Thoracic aorta (tissue), 2 donors: Measurements from ENCODE around the gene RTN4RL2. TPM values are rescaled to one million over a fixed set of nuclear protein-coding genes. Genes with fewer than 3 reads are reported as not detected.

Source experiments
- ATAC-seq: fragments of 150-250 bp; one replicate; pipeline ENCODE4 v1.8.0; 2017; ENCODE audit warnings: low read depth; ENCODE audit not compliant: insufficient number of reproducible peaks, low FRiP score
- DNase-seq: peaks from one replicate; pipeline ENCODE4 v3.0.0-alpha.2; 2020; ENCODE audit warnings: low spot score
- H3K27ac ChIP-seq, 2 donors: fragments of 200-600 bp; sonication (generic); 1 replicate in 1 of 2; 2 replicates in 1 of 2; pipeline ENCODE4 v1.5.1; 2016; ENCODE audit warnings: mild to moderate bottlenecking in 2 of 2, moderate library complexity in 2 of 2
- H3K27me3 ChIP-seq: fragments of 200-600 bp; sonication (generic); replicated peaks from 2 replicates; pipeline ENCODE4 v1.6.0; 2016; ENCODE audit warnings: mild to moderate bottlenecking; ENCODE audit not compliant: insufficient read depth
- H3K36me3 ChIP-seq: fragments of 200-600 bp; sonication (generic); one replicate; pipeline ENCODE4 v1.5.1; 2016
- H3K4me1 ChIP-seq, 2 donors: fragments of 200-600 bp; sonication (generic); 1 replicate in 1 of 2; 2 replicates in 1 of 2; pipeline versions ENCODE4 v1.5.1 to v1.6.0; 2016; ENCODE audit warnings: low read depth in 2 of 2, mild to moderate bottlenecking in 1 of 2; ENCODE audit not compliant: control insufficient read depth in 1 of 2
- H3K4me3 ChIP-seq: fragments of 200-600 bp; sonication (generic); 2 replicates; pipeline ENCODE4 v1.5.1; 2016; ENCODE audit warnings: mild to moderate bottlenecking
- H3K9me3 ChIP-seq: fragments of 200-600 bp; sonication (generic); 2 replicates; pipeline ENCODE4 v1.5.1; 2016
- total RNA-seq, 2 donors: library from RNA; depleted of rRNA; stranded (reverse); fragments of >200 nt; gene quantifications; one replicate each; pipeline versions ENCODE4 v1.1.0 to v1.2.3, GENCODE V29; 2016
- TF ChIP-seq, protein P1 (sequence below): fragments of 200-600 bp; sonication (generic); IDR thresholded peaks from one replicate; pipeline ENCODE4 v1.5.1; 2019; ENCODE audit warnings: antibody characterized with exemption

Gene RTN4RL2
- total RNA-seq, 2 donors from 2014 or later = 0.35 TPM; not detected in 1

DNA sequence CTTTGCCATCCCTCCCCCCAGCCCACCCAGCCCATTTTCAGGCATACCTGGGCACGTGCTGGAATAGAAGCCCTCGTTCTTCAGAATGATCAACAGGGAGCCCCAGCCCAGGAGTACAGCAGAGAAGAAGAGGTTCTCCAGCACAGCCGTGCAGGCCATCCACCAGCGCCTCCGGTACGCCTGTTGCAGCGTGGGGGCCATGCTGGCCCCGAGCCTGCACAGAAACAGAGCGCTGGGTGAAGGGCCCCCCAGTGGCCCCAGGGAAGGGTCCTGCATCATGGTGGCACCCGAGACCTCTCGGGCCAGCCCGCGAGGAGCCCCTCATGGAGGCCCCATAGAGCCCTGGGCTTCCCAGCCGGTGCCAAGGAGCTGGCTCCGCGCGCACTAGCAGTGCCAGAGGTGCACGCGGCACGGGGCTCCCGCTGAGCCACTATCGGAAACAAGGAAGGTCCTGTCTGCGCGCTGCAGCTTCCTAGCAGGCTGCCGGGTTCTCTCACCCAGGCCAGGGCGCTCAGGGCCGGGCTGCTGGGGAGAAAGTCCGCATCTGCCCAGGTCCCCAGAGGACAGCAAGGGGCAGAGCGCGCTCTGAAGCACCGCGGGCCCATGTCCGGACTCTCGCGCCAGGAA, 53.7 kb downstream of the RTN4RL2 start:
- no peak for DNase-seq

DNA sequence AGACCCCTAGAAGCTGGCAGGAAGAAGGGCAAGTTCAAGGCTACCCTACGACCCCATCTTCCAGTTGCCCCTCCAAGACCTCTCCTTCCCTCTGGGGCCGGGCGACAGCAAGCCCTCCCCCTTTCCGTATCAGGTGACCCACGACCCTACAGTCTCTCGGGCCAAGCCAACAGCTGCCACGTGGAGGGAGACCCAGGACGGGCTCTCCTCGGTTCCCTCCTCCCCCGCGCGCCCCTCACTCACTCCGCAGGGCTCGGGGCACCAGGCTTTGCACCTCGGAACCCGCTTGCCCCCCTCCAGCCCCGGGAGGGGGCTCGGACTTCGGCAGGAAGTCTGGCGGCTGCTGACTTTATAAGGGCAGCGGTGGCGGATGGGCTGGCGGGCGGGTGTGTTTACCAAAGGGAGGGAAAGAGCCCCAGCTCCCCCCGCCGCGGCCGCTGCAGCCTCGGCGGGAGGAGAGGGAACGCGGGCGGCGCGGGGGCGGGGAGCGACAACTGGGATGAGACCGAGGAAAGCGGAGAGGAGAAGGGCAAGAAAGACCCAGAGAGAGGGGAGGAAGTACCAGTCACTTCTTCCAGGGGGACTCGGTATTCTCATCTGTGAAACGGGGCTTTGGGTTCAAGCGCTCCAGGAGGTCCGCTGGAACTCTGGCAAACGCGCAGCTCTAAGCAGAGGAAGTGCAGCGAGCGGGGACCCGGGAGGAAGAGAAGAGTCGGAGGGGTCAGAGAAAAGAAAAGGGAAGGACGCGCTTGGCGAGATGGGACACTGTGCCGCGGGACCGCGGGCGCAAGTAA, 54.4 kb downstream of the RTN4RL2 start:
- Histone ChIP-seq H3K4me3 (peak overlapping the region; percentile 99), H3K27ac (peak overlapping the region; percentile 7 to 50), H3K4me1 (peaks cover 10% of the 10 kb centered on the region in 2 donors), H3K27me3 (no peaks in the 10 kb centered on the region), H3K9me3 (no peaks in the 10 kb centered on the region), H3K36me3 (no peaks in the 10 kb centered on the region)
- DNase-seq = no peak
- peak; percentile 45 for ATAC-seq
- TF ChIP-seq, protein P1, sequence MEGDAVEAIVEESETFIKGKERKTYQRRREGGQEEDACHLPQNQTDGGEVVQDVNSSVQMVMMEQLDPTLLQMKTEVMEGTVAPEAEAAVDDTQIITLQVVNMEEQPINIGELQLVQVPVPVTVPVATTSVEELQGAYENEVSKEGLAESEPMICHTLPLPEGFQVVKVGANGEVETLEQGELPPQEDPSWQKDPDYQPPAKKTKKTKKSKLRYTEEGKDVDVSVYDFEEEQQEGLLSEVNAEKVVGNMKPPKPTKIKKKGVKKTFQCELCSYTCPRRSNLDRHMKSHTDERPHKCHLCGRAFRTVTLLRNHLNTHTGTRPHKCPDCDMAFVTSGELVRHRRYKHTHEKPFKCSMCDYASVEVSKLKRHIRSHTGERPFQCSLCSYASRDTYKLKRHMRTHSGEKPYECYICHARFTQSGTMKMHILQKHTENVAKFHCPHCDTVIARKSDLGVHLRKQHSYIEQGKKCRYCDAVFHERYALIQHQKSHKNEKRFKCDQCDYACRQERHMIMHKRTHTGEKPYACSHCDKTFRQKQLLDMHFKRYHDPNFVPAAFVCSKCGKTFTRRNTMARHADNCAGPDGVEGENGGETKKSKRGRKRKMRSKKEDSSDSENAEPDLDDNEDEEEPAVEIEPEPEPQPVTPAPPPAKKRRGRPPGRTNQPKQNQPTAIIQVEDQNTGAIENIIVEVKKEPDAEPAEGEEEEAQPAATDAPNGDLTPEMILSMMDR = no peak

More for the DNA sequence above, 53.7 kb downstream of the RTN4RL2 start:
- ATAC-seq = no peak
- Histone ChIP-seq H3K4me1 (peaks cover 10% of the 10 kb centered on the region in 2 donors), H3K4me3 (peak overlapping the region; percentile 99), H3K36me3 (no peaks in the 10 kb centered on the region), H3K27me3 (no peaks in the 10 kb centered on the region), H3K27ac (peak overlapping the region in 1 of 2 donors; percentile 50), H3K9me3 (no peaks in the 10 kb centered on the region)
- TF ChIP-seq, protein P1 = no peak

DNA sequence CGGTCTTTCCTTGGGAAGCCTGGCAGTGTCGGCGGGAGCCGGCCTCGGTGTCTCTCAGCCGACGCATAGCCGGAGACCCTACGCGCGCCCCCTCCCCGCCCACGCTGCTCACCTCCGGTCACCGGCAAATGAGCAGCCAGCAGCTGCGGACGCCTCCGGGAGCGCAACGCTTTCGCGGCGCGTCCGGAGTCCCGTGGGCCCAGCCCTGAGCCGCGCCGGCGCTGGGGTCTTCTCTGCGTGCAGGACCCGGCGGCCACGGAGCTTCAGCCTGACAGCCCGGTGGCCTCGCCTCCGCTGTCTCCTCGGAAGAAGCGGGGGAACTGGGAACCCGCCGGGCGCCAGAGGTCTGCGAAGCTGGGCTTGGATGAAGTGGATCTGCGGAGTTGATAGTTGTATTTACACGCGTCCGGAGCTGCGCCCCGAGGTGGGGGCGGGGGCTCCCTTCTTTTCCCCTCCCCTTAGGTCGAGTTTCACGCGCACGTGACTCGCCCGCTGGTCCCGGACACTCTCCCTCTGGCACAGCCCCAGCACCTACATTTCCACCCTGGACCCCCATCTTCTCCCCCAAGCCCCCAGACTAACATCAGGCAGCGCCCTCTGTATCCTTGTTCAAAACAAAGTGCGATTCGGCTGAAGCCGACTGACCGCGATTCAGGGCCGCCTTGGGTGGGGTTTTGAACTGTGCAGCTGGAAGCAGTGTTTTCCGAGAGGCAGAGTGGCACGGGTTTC, 55.2 kb downstream of the RTN4RL2 start, which contains the start of gene SLC43A1:
SLC43A1 (minus strand) TSS at position 371 of the 729 bp plus-strand sequence. CDS start 1,591 bp downstream, outside the sequence.
- peak within 1 kb of the TSS; percentile 99 for H3K4me3 ChIP-seq
- H3K27me3 ChIP-seq = no peaks in the 10 kb centered on the region
- no peak for DNase-seq
- no peaks in the 10 kb centered on the region for H3K36me3 ChIP-seq
- H3K9me3 ChIP-seq = no peaks in the 10 kb centered on the region
- peaks cover 10% of the 10 kb centered on the region in 2 donors for H3K4me1 ChIP-seq
- peak; percentile 17 for ATAC-seq
- peak within 1 kb of the TSS; percentile 7 to 50 for H3K27ac ChIP-seq
- TF ChIP-seq, protein P1 = no peak

DNA sequence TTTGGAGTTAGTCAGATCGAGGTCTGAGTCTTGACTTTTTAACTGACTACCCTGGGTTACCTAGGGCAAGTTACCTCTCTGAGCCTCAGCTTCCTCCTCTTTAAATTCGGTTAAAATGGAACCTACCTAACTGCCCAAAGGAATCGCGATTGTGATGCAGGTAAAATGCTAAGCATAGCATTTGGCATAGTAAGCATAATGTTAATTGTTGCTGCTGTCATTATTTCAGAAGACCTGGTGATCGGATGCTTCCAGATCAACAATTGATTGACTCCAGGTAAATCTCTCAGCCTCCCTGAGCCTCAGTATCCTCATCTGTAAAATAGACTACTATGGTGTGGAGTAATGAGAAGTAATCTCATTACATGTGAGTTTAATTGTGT, 55.7 kb downstream of the RTN4RL2 start:
- DNase-seq (no peak), ATAC-seq (no peak)
- peaks cover 10% of the 10 kb centered on the region in 2 donors for H3K4me1 ChIP-seq
- no peaks in the 10 kb centered on the region for H3K27me3 ChIP-seq
- peak overlapping the region; percentile 99 for H3K4me3 ChIP-seq
- H3K27ac ChIP-seq = peak overlapping the region in 1 of 2 donors; percentile 50
- no peaks in the 10 kb centered on the region for H3K9me3 ChIP-seq
- TF ChIP-seq, protein P1 = no peak
- H3K36me3 ChIP-seq = no peaks in the 10 kb centered on the region

DNA sequence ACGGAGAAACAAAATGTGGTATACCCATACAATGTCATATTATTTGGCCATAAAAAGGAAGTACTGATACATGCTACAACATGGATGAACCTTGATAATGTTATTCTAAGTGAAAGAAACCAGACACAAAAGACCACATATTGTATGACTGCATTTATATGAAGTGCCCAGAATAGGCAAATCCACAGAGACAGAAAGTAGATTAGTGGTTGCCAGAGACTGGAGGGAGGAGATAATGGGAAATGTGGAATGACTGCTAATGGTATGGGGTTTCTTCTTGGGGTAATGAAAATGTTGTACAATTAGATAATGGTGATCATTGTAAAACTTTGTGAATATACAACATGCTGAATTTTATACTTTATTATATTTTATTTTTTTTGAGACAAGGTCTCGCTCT, 60.8 kb downstream of the RTN4RL2 start:
- H3K4me3 ChIP-seq = no peak overlapping the region
- H3K36me3 ChIP-seq = no peaks in the 10 kb centered on the region
- no peak for DNase-seq
- no peak overlapping the region for H3K27ac ChIP-seq
- no peak for ATAC-seq
- H3K4me1 ChIP-seq = peaks cover 0 to 2% of the 10 kb centered on the region in 2 donors
- TF ChIP-seq, protein P1 = no peak
- H3K9me3 ChIP-seq = no peaks in the 10 kb centered on the region
- no peaks in the 10 kb centered on the region for H3K27me3 ChIP-seq
